ENCODE data around the gene ZNF280C.
"Not testable (repeated sequence)": the region's sequence is repeated elsewhere in the genome, so short reads cannot be mapped to it uniquely, and the experiment has no call there.

Gene ZNF280C

GRCh38 chrX:130296297-130296678 lies 27.6 kb upstream of the ZNF280C start:
- H3K27ac ChIP-seq: no peak overlapping the region
- TF ChIP-seq CTCF (conservative IDR thresholded peaks at IDR 0.05) (no peak), ZFX (IDR thresholded peaks at IDR 0.05) (no peak)

- TF ChIP-seq ZFX (IDR thresholded peaks at IDR 0.05) (no peak), CTCF (conservative IDR thresholded peaks at IDR 0.05) (no peak)
- no peak overlapping the region for H3K27ac ChIP-seq
These were observed 27.0 kb upstream of the ZNF280C start for GRCh38 chrX:130295519-130296296.

GRCh38 chrX:130287071-130287770 lies 18.5 kb upstream of the ZNF280C start:
- TF ChIP-seq ZFX (IDR thresholded peaks at IDR 0.05) (no peak), CTCF (conservative IDR thresholded peaks at IDR 0.05) (no peak)
- H3K27ac ChIP-seq: no peak overlapping the region

GRCh38 chrX:130285710-130286109 lies 17.0 kb upstream of the ZNF280C start:
- TF ChIP-seq ZFX (IDR thresholded peaks at IDR 0.05) (no peak), CTCF (conservative IDR thresholded peaks at IDR 0.05) (no peak)
- H3K27ac ChIP-seq: no peak overlapping the region

GRCh38 chrX:130285069-130285620 lies 16.4 kb upstream of the ZNF280C start:
- TF ChIP-seq ZFX (IDR thresholded peaks at IDR 0.05) (no peak), CTCF (conservative IDR thresholded peaks at IDR 0.05) (no peak)
- H3K27ac ChIP-seq: no peak overlapping the region

- TF ChIP-seq CTCF (conservative IDR thresholded peaks at IDR 0.05) (no peak), ZFX (IDR thresholded peaks at IDR 0.05) (no peak)
- no peak overlapping the region for H3K27ac ChIP-seq
These were observed 13.5 kb upstream of the ZNF280C start for GRCh38 chrX:130282151-130282550.

GRCh38 chrX:130280901-130281300 lies 12.2 kb upstream of the ZNF280C start:
- H3K27ac ChIP-seq: no peak overlapping the region
- no peak for TF ChIP-seq ZFX (IDR thresholded peaks at IDR 0.05)
- TF ChIP-seq CTCF (conservative IDR thresholded peaks at IDR 0.05): no peak

- not testable (repeated sequence) for H3K27ac ChIP-seq
These were observed 3.6 kb upstream of the ZNF280C start for GRCh38 chrX:130272253-130272652.

GRCh38 chrX:130269391-130269790 lies 692 bp upstream of the ZNF280C start:
- H3K27ac ChIP-seq: not testable (repeated sequence)
